GM12801 (cell line): ENCODE data around the gene CLCF1.

Experiments
- TF ChIP-seq, protein P1 (sequence below): IDR thresholded peaks from one replicate; pipeline ENCODE4 v1.5.1; 2011; ENCODE audit warnings: control low read depth; ENCODE audit not compliant: insufficient read length; ENCODE audit errors: extremely low read depth

Gene CLCF1

GRCh38 chr11:67400942-67401494, 27.6 kb upstream of the CLCF1 start:
- TF ChIP-seq, protein P1, sequence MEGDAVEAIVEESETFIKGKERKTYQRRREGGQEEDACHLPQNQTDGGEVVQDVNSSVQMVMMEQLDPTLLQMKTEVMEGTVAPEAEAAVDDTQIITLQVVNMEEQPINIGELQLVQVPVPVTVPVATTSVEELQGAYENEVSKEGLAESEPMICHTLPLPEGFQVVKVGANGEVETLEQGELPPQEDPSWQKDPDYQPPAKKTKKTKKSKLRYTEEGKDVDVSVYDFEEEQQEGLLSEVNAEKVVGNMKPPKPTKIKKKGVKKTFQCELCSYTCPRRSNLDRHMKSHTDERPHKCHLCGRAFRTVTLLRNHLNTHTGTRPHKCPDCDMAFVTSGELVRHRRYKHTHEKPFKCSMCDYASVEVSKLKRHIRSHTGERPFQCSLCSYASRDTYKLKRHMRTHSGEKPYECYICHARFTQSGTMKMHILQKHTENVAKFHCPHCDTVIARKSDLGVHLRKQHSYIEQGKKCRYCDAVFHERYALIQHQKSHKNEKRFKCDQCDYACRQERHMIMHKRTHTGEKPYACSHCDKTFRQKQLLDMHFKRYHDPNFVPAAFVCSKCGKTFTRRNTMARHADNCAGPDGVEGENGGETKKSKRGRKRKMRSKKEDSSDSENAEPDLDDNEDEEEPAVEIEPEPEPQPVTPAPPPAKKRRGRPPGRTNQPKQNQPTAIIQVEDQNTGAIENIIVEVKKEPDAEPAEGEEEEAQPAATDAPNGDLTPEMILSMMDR, result no peak

DNA sequence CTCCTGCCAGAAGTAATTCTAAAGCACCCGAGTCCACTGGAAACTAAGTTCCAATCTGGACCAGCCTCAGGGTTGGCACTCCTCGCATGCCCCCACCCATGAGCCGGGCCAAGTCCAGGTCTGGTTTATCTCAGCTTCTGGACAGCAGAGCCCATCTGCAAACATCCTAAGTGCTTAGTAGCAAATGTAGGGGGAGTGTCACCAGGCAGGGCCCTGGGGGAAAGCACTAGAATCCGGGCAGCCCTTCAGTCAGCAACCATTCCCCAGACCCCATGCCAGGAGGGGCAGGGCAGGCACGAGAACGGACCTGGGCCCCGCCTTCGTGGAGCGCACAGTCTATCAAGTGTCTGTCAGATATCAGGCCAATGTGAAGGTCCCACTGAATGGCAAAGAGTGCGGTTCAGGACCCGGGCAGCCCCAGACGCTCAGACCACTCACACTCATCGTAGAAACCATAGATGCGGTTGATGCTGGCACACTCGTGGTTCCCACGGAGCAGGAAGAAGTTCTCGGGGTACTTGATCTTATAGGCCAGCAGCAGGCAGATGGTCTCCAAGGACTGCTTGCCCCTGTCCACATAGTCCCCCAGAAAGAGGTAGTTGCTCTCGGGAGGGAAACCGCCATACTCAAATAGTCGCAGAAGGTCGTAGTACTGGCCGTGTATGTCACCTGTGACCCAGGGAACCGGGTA, 27.0 kb upstream of the CLCF1 start:
- TF ChIP-seq, protein P1, result no peak

- TF ChIP-seq, protein P1, result no peak
Observed at GRCh38 chr11:67398661-67399563, 25.5 kb upstream of the CLCF1 start.

DNA sequence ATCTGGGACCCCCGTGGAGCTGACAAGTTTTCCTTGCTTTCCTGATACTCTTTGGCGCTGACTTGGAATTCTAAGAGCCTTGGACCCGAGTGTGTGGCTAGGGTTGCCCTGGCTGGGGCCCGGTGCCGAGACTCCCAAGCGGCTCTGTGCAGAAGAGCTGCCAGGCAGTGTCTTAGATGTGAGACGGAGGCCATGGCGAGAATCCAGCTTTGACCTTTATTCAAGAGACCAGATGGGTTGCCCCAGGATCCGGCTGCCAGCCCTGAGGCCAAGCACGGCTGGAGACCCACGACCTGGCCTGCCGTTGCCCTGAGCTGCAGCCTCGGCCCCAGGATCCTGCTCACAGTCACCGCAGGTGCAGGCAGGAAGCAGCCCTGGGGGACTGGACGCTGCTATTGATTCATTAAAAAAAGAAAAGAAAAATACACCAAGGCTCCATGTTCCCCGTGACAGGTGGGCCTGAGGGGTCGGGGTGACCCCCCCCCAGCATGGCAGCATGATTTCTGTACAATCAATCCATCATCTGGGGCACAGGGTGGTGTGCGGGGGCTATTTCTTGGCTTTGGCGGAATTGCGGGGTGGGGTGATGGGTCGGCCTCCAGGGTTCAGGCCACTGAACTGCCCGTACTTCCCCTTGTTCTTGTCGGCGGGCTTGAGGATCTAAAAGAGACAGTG, 24.7 kb upstream of the CLCF1 start:
- TF ChIP-seq, protein P1, result no peak

GRCh38 chr11:67397536-67397935, 24.1 kb upstream of the CLCF1 start:
- TF ChIP-seq, protein P1, result no peak

- TF ChIP-seq, protein P1, result no peak
Observed at GRCh38 chr11:67396587-67397389, 23.4 kb upstream of the CLCF1 start.

DNA sequence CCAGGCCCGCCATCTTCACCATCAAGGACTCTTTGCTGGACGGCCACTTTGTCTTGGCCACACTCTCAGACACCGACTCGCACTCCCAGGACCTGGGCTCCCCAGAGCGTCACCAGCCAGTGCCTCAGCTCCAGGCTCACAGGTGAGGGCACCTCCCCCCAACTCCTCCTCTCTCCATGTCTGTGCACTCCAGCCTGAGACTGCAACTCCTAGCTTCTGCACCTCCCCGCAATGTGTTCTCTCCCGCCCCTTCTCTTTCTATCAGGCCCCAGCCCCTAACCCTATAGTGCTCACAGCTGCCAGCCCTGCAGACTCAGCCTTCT, 22.8 kb upstream of the CLCF1 start:
- TF ChIP-seq, protein P1, result no peak
